GM11168 (cell line): ENCODE results near the gene GCH1.
"Not testable (repeated sequence)": the region's sequence is repeated elsewhere in the genome, so short reads cannot be mapped to it uniquely, and the experiment has no call there.

Experiments
- in situ Hi-C: fragments of 300-500 bp; cut with MboI; formaldehyde crosslinking; loops from one replicate; pipeline ENCODE4 v1.12.0; 2022; ENCODE audit warnings: low sequenced_read_pairs; ENCODE audit not compliant: unreplicated experiment

The GCH1 gene

DNA sequence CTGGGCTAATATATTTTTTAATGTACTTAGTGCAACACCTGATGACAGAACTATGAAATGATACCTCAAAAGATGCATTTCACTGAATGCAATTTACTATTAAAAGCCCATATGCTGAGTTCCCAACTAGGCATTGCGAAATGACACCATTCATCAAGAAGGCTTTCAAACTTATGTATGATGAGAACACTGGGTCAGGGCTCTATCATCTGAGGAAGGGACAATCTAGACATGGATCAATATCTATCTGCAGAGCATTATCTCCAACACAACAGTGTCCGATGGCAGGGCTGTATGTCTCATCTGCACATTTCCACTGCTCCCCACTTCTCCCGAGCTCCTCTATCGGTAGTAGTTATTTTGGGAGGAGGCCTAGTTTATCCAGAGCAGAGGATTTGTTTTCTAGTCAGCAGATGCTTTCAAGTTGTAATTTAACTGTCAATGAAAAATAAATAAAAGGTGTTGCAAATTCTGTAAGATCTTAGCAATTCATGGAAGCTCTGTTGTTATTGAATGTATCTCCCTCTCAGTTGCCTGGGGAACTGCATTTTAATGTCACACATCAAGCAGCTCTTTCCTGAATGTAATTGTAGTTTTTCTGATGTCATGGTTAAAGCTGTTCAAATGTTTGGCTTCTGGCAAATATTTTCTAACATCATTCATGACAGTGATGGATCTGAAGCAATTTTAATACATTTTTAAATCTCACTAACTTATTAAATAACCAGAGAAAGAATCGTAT, 7.4 kb upstream of the GCH1 start:
- in situ Hi-C loops = no loop called here

DNA sequence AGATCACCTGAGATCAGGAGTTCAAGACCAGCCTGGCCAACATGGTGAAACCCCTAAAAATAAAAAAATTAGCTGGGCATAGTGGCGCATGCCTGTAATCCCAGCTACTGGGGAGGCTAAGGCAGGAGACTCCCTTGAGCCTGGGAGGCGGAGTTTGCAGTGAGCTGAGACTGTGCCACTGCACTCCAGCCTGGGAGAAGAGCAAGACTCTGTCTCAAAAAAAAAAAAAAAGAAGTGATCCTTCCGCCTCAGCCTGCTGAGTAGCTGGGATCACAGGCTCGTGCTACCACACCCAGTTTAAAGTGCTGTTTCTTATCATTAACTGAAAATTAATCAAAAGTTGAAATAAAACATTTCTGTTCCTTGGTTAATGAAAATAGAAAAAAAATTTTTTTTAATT, 6.3 kb upstream of the GCH1 start:
- in situ Hi-C loops = not testable (repeated sequence)

DNA sequence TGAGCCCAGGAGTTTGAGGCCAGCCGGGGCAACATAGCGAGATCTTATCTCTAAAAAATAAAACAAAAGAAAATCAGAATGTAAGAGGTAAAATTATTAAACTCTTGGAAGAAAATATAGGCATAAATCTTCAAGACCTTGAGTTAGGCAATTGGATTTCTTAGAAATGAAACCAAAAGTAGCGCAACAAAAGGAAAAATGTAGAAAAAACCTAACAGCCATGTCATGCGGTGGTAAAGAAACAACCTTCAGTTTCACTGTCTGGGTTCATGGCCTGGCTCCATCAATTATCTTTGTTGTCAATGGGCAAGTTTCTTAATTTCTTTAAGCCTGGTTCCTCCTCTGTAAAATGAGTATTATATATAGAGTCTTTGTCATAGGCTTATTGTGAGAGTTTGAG, 5.6 kb upstream of the GCH1 start:
- in situ Hi-C loops = no loop called here

DNA sequence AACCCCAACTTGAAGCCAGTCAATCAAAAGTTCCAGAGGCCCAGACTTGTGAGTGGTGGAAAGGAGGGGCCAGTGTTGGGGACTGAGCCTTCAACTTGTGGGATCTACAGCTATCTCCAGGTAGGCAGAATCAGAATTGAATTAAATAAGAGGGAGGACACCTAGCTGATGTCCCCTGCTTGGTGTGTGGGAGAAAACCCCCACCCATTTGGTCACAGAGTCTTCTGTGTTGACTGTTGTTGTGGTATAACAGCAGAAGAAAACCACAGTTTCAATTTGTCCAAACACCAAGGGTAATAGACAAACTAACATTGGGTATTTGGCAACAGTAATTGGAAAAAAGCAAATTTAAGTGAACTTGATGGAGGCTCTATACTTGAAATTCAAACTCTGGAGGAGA, 3.4 kb upstream of the GCH1 start:
- in situ Hi-C loops = no loop called here

DNA sequence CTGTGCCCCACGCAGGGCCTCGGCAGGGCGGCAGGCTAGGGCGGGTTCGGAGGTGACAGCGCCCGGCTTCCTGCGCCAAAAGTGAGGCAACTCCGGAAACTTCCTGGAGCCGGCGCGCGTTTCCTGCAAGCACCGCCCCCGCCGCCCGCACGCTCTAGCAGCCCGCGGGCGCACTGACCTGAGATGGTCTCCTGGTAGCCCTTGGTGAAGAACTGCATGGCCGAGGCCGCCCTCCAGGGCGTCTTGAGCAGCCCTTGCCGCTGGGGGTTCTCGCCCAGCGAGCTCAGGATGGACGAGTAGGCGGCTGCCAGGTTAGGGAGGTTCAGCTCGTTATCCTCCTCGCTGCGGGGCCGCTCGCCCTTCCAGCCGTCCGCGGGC, 494 bp downstream of the GCH1 start:
- in situ Hi-C loops = no loop called here

DNA sequence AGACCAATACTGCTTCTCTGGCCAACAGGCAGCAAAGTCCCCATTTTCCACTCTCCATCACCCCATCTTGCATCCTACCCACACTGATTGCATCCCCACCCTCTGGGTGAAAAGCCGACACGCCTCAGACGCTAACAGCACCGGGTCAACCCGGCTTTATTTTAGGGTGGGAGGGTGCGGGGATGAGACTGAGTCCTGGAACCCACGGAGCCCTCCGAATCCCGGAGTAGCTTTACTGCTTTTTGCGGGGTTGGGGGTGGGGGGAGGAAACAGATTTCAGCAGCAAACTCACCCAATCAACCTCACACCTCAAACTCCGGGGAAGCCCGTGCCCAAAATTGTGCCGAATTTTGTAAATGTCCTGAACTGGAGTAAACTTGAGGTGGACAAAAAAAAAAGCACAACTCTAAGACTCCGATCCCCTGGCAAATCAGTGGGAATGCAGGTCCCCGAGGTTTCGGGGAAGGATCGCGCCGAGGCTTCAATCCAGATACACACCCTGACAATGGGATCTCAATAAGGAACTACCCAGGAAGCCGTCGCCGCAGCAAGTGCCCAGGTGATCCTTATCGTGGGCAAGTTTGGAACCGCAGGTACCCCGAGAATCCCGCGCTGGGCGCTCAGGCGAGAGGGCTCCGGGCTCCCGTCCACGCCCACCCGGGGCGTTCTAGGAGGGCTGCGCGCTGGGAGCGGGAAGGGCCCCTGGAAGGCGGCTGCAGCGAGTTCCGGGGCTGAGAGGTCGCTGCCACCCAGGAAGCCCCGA, 1.1 kb downstream of the GCH1 start:
- in situ Hi-C loops = no loop called here

DNA sequence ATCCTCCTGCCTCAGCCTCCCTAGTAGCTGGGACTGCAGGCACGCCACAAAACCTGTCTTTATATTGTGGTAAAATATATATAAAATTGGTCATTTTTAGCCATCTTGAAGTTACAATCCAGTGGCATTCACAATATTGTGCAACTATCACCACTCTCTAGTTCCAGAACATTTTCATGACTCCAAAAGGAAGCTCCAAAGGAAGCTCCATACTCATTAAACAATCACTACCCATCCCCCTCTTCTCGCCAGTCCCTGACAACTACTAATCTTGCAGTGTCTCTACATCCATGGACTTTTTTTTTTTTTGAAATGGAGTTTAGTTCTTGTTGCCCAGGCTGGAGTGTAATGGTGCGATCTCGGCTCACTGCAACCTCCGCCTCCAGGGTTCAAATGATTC, 3.1 kb downstream of the GCH1 start:
- in situ Hi-C loops = no loop called here

DNA sequence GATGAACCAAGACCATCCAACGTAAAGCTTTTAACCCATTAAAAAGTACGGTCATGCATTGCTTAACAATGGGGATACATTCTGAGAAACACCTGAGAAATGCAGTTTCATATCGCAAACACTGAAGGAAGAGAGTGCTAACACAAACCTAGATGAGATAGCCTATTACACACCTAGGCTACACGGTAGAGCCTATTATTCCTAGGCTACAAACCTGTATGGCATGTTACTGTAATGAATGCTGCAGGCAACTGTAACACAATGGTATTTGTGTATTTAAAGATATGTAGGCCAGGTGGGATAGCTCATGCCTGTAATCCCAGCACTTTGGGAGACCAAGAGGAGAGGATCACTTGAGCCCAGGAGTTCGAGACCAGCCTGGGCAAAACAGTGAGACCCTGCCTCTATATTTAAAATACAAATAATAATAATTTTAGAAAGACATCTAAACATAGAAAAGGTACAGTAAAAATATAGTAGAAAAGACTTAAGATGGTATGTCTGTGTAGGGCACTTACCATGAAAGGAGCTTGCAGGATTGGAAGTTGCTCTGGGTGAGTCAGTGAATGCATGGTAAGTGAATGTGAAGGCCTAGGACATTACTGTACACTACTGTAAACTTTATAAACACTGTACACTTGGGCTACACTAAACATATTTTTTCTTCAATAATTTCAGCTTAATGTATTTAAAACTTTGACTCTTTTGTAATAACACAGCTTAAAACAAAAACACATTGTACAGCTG, 4.6 kb downstream of the GCH1 start:
- in situ Hi-C loops = not testable (repeated sequence)

DNA sequence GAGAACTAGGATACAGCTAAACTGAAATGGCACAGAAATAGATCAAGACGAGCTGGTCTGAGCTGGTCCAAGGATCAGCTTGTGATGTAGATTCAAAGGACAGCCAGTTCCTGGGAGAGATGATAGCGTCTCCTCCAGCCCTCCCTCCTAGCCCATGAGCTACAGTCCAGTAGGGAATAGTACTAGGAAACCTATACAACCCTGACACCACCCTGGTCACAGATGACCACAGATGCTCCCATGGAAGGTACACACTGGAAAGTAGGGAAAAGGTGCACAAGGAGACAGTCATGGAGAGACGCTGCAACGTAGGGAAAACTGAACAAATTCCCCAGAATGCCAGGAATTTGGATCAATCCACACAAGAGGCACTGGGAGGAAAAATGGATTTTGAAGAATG, 6.9 kb downstream of the GCH1 start:
- in situ Hi-C loops = no loop called here

DNA sequence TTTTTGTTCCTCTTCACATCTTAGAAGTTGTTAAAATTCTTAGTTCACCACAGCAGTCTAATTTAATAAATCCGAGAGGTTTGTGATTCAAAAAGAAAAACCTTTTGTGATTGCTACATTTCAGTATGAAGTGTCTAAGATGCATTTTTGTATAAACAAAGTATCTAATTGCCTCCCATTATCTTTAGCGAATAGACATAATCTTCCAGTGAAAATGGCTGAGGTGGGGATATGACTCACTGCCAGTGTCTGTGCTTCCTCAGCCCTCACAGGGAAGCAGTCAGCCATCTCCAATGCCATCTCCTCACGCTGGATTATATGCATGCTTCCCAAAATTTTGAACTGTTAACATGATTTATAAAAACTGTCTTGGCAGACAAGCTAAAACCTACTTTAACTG, 7.6 kb downstream of the GCH1 start:
- in situ Hi-C loops = no loop called here

DNA sequence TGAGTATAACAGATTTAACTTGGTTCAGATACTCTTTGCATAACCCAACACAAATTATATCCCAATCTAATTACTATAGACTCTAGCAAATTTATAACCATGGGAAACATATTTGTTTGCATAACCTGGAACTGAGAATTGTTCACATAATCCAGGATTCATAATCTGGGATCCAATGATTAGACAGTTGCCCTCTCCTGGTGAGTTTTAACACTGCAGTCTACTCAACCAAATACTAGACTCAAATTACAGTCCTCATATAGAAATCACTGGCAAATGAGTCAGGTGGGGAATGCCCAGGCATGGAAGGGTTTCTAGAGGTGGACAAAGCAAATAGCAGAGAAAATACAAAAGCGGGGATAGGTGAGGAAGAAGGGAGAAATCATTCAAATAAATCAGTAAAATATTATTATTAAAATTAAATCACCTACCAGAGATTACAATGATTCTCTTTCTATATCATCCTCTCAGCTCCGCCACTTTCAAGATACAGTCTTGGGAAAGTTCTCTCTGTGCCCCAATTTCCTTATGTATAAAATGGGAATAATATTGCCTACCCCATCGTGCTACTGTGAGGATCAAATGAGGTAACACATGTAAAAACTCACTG, 9.4 kb downstream of the GCH1 start:
- in situ Hi-C loops = no loop called here

DNA sequence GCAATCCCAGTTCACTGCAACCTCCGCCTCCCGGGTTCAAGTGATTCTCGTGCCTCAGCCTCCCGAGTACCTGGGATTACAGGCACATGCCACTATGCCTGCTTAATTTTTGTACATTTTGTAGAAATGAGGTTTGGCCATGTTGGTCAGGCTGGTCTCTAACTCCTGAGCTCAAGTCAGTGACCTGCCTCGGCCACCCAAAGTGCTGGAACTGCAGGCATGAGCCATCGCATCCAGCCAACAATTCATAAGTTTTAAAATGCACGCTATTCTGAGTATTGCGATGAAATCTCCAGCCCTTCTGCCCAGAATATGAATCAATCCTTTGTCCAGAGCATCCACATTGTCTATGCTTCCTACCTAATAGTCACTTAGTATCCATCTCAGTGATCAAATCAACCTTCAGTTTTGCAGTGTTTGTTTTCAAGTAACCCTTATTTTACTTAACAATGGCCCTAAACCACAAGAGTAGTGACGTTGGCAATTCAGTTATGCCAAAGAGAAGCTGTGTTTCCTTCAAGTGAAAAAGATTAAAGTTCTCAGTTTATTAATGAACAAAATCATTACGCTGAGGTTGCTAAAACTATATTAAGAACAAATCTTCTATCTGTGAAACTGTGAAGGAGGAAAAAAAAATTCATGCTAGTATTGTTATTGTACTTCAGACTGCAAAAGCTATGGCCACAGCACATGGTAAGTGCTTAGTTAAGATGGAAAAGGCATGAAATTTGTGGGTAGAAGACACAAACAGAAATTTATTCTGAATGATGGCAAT, 11.0 kb downstream of the GCH1 start:
- in situ Hi-C loops = no loop called here

DNA sequence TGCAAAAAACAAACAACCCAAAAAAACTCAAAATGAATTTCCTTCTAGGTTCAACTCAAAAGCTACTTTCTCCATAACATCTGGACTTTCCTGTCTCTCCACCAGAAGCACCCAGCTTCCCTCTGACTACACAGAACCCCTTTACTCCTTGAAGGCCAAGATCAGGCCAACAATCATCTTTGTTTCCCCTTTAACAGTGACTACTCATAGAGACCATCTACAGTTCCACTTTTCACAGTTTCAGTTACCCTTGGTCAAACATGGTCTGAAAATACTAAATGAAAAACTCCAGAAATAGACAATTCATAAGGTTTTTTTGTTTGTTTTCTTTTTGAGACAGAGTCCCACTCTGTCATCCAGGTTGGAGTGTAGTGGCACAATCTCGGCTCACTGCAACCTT, 11.8 kb downstream of the GCH1 start:
- in situ Hi-C loops = no loop called here

DNA sequence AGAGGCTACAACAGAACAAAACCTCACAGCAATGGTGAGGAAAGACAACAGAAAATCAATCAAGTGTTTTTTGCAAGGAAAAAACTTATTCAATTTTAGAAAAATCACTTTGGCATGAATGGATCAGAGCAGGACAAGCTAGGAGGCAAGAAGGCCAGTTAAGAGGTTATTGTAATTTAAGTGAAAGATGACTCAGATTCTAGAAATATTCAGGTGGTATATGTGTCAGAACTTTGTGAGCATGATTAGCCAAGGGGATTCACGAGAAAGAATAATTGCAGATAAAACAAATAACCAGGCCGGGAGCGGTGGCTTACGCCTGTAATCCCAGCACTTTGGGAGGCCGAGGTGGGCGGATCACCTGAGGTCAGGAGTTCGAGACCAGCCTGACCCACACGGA, 12.7 kb downstream of the GCH1 start:
- in situ Hi-C loops = no loop called here

DNA sequence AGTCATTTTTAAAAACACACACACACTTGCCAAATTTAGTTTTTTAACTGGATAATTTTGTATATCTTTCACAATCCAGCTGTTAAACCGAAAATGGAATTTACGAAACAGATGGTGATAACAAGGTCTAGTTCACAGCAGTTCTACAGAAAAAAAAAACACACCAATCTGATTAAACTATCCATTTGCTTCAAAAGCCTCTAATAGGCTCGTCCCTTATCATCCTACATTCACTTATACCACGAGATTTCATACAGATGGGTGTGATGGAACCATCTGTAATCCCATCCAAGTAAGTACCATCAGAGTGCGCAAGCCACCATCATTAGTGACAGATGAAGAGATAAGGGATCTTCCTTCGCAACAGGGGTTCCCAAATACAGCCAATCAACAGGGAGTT, 20.1 kb downstream of the GCH1 start:
- in situ Hi-C loops = no loop called here

DNA sequence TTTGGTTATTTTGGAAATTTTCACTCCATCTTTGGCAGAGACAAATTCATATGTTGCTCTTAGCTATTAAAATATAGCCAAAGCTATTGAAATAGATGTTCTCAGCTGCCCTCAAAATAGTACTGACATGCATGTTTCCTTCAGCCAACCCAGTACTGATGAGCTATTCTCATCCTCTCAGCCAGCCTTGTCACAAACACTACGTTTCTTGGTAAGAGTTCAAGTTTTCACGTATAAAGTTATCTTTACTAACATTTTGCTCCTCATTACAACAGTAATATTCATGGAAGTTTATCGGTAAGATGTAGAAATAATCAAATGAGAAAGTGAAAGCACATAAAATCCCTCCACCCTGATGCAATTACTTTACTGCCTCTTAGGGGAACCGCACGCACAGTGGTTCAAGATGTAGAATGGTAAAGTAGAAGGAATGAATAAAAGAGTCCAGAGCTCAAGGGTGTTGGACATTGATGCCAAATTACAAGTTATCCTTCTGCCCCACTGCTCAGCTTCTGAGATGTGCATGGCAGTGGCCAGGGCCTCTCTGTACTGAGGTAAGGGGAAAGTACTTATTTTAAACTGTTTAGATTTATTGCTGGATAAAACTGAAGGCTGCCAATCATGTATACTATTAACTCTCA, 20.7 kb downstream of the GCH1 start:
- in situ Hi-C loops = no loop called here

DNA sequence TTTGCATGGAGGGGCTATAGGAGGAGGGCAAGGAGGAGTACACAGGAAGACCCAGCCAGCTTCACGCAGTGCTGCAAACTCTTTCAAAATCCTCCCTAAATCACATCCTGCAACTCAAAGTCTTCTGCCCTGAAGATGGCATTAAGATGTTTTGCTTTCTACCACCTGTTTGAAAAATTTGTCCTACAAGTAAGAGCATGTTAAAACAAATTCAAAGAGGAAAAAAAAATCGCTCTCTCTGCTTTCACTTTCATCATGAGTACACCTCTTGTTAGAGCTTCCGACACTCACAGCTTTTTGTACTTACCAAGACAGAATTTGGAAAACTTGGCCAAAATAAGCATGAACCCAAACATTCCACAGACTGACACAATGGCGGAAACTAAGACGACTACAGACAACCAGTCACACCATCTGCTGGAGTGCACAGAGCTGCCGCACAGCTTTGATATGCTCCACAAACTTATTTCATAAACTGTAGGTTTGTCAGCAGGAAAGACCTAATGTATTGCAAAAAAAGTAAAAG, 21.3 kb downstream of the GCH1 start:
- in situ Hi-C loops = no loop called here

DNA sequence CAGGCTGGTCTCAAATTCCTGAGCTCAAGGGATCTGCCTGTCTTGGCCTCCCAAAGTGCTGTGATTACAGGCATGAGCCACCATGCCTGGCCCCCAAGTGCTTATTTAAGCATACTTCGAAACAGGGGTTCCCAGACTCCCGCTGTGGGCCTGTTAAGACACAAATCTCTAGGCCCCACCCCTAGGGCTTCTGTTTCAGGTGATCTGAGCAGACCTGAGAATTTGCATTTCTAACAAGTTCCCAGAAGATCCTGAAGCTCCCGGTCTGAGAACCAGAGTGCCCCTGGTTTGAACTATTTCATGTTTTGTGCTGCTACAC, 25.0 kb downstream of the GCH1 start:
- in situ Hi-C loops = no loop called here

DNA sequence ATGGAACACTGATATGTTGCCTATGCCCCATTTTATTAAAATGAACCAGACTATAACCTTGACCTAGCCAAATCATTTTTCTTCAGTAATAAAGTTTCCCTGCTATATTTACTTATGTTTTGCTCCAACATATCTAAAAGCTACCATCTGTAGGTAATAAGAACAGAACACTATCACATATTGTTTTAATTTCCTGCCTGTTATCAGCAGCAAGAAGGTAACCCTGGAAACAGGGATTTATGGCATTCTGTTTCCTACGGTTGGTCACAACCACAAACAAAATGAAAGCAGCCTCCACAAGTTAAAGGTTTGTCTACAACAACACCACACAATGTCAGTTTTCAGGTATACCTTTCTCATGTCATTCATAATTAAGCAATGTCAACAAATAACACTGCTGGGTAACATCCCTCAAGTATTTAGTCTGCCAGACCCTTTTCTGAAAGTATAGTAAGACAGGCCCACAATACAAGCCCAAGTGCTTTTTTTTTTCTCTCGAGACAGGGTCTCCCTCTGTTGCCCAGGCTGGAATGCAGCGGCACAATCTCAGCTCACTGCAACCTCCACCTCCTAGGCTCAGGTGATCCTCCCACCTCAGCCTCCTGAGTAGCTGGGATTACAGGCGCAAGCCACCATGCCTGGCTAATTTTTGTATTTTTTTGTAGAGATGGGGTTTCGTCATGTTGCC, 25.5 kb downstream of the GCH1 start:
- in situ Hi-C loops = no loop called here
